ENCODE measurements around the gene RARG. TPM values are rescaled to one million over a fixed set of nuclear protein-coding genes. Genes with fewer than 3 reads are reported as not detected.
A peak's percentile ranks its signal among the peaks of the same experiment; 100 is the strongest.

RARG gene
- total RNA-seq, 3 donors from 2014 or later = 34.4 to 38.4 (median 38.0) TPM

GRCh38 chr12:53255996-53256395 is 24.0 kb upstream of the RARG start:
- Mint-ChIP-seq H3K36me3 (ENCODE audit: insufficient read depth) (peaks cover 3% of the 10 kb centered on the region), H3K9me3 (no peaks in the 10 kb centered on the region), H3K4me1 (ENCODE audit: low read depth) (peaks cover 46% of the 10 kb centered on the region), H3K27me3 (ENCODE audit: low read depth) (no peaks in the 10 kb centered on the region), H3K4me3 (peak overlapping the region; percentile 16)
- ATAC-seq (no peak), DNase-seq (no peak)

- no peaks in the 10 kb centered on the region for H3K9me3 Mint-ChIP-seq
- H3K36me3 Mint-ChIP-seq (ENCODE audit: insufficient read depth) = peaks cover 3% of the 10 kb centered on the region
- H3K27me3 Mint-ChIP-seq (ENCODE audit: low read depth) = no peaks in the 10 kb centered on the region
- no peak for DNase-seq
- H3K4me1 Mint-ChIP-seq (ENCODE audit: low read depth) = peaks cover 48% of the 10 kb centered on the region
- H3K4me3 Mint-ChIP-seq = no peak overlapping the region
- ATAC-seq = no peak
Measured at GRCh38 chr12:53254816-53255545, 23.0 kb upstream of the RARG start.

DNA sequence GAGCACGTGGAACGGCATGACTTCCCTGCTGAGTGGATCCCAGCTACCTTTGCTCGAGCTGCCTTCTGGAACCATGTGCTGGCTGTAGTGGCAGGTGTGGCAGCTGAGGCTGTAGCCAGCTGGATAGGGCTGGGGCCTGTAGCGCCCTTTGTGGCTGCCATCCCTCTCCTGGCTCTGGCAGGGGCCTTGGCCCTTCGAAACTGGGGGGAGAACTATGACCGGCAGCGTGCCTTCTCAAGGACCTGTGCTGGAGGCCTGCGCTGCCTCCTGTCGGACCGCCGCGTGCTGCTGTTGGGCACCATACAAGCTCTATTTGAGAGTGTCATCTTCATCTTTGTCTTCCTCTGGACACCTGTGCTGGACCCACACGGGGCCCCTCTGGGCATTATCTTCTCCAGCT is 21.3 kb upstream of the RARG start:
- Mint-ChIP-seq H3K27me3 (ENCODE audit: low read depth) (no peaks in the 10 kb centered on the region), H3K4me1 (ENCODE audit: low read depth) (peaks cover 44% of the 10 kb centered on the region), H3K9me3 (no peaks in the 10 kb centered on the region), H3K4me3 (peak overlapping the region; percentile 97), H3K36me3 (ENCODE audit: insufficient read depth) (peaks cover 3% of the 10 kb centered on the region)
- DNase-seq = no peak
- ATAC-seq = no peak

- H3K27me3 Mint-ChIP-seq (ENCODE audit: low read depth) = no peaks in the 10 kb centered on the region
- DNase-seq (no peak), ATAC-seq (peak; percentile 13 to 18)
- peaks cover 44% of the 10 kb centered on the region for H3K4me1 Mint-ChIP-seq (ENCODE audit: low read depth)
- H3K9me3 Mint-ChIP-seq = no peaks in the 10 kb centered on the region
- peak overlapping the region; percentile 97 for H3K4me3 Mint-ChIP-seq
- H3K36me3 Mint-ChIP-seq (ENCODE audit: insufficient read depth) = peaks cover 3% of the 10 kb centered on the region
Measured at GRCh38 chr12:53252349-53252916, 20.4 kb upstream of the RARG start.

DNA sequence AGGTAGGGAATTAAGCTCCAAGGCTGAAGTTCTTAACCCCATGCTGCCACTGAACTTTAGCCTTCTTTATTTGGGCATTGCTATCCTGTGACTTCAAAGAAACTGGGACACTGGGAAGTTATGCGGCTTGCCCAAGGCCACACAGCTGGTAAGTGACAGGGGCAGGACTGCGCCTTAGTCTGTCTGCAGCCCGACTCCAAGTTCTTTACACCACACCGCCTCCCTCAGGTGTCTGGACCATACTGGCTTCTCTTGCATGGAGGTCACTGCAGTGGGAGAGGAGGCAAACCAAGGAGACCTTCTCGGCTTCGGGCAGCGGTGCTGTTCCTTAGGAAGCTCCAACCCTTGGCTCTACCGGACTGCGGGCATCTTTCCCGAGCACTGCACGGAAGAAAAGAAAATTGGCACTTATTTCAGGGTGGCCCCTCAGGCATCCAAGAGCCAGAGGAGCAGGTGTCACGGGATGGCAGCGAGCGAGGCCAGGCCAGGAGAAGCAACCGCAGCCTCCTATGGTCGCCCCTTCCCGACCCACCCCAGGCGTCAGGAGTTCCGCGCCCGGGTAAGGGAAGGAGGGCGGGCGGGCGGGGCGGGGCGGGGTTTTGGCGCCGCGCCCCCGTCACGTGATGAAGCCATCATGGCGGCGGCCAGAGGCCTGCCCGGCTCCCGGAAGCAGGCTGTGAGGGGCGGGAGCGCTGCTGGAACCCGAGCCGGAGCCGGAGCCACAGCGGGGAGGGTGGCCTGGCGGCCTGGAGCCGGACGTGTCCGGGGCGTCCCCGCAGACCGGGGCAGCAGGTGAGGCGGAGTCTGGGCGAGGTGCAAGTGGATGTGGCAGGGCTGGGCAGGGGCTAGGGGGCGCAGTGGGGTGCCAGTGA is 19.7 kb upstream of the RARG start:
- DNase-seq (peak; percentile 60), ATAC-seq (peak; percentile 92 to 94)
- H3K4me1 Mint-ChIP-seq (ENCODE audit: low read depth) = peaks cover 44% of the 10 kb centered on the region
- H3K9me3 Mint-ChIP-seq = no peaks in the 10 kb centered on the region
- H3K27me3 Mint-ChIP-seq (ENCODE audit: low read depth) = no peaks in the 10 kb centered on the region
- H3K36me3 Mint-ChIP-seq (ENCODE audit: insufficient read depth) = peaks cover 3% of the 10 kb centered on the region
- H3K4me3 Mint-ChIP-seq = peak overlapping the region; percentile 97

DNA sequence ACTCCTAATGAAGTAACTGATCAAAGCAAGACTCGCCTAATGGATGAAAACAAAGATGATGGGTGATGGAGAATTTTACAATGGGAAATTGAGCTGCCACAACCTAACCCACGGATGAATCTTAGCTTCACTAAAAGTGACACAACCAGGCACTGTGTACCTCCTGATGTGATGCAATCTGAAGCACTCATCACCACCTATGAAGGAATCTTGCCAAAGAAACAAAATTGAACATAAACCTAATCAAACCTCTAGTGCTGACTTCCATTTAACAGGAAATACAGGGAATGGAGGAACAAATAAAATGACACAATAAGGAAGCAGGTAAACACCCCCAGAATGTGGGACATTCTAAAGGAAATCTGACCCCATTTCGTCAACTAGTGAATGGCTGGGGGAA is 13.3 kb upstream of the RARG start:
- no peak overlapping the region for H3K4me3 Mint-ChIP-seq
- DNase-seq (no peak), ATAC-seq (no peak)
- peaks cover 3% of the 10 kb centered on the region for H3K27me3 Mint-ChIP-seq (ENCODE audit: low read depth)
- H3K9me3 Mint-ChIP-seq = no peaks in the 10 kb centered on the region
- H3K4me1 Mint-ChIP-seq (ENCODE audit: low read depth) = peaks cover 2% of the 10 kb centered on the region
- H3K36me3 Mint-ChIP-seq (ENCODE audit: insufficient read depth) = no peaks in the 10 kb centered on the region

GRCh38 chr12:53244337-53244736 is 12.3 kb upstream of the RARG start:
- DNase-seq (no peak), ATAC-seq (no peak)
- Mint-ChIP-seq H3K4me1 (ENCODE audit: low read depth) (peaks cover 2% of the 10 kb centered on the region), H3K27me3 (ENCODE audit: low read depth) (peaks cover 3% of the 10 kb centered on the region), H3K9me3 (no peaks in the 10 kb centered on the region), H3K4me3 (no peak overlapping the region), H3K36me3 (ENCODE audit: insufficient read depth) (no peaks in the 10 kb centered on the region)

- ATAC-seq (no peak), DNase-seq (no peak)
- Mint-ChIP-seq H3K9me3 (no peaks in the 10 kb centered on the region), H3K27me3 (ENCODE audit: low read depth) (peaks cover 3% of the 10 kb centered on the region), H3K36me3 (ENCODE audit: insufficient read depth) (no peaks in the 10 kb centered on the region), H3K4me3 (no peak overlapping the region), H3K4me1 (ENCODE audit: low read depth) (peaks cover 12% of the 10 kb centered on the region)
Measured at GRCh38 chr12:53241623-53242412, 9.8 kb upstream of the RARG start.

- Mint-ChIP-seq H3K36me3 (ENCODE audit: insufficient read depth) (no peaks in the 10 kb centered on the region), H3K4me1 (ENCODE audit: low read depth) (peaks cover 31% of the 10 kb centered on the region), H3K27me3 (ENCODE audit: low read depth) (peaks cover 3% of the 10 kb centered on the region), H3K9me3 (no peaks in the 10 kb centered on the region), H3K4me3 (no peak overlapping the region)
- ATAC-seq = no peak
- no peak for DNase-seq
Measured at GRCh38 chr12:53239643-53240258, 7.7 kb upstream of the RARG start.

GRCh38 chr12:53236443-53237111 is 4.6 kb upstream of the RARG start:
- ATAC-seq (peak; percentile 6 to 9), DNase-seq (peak; percentile 39)
- H3K4me3 Mint-ChIP-seq = peak overlapping the region; percentile 23
- no peaks in the 10 kb centered on the region for H3K9me3 Mint-ChIP-seq
- peaks cover 49% of the 10 kb centered on the region for H3K4me1 Mint-ChIP-seq (ENCODE audit: low read depth)
- no peaks in the 10 kb centered on the region for H3K36me3 Mint-ChIP-seq (ENCODE audit: insufficient read depth)
- no peaks in the 10 kb centered on the region for H3K27me3 Mint-ChIP-seq (ENCODE audit: low read depth)

- Mint-ChIP-seq H3K4me3 (peak overlapping the region; percentile 23), H3K4me1 (ENCODE audit: low read depth) (peaks cover 56% of the 10 kb centered on the region), H3K27me3 (ENCODE audit: low read depth) (no peaks in the 10 kb centered on the region), H3K9me3 (no peaks in the 10 kb centered on the region), H3K36me3 (ENCODE audit: insufficient read depth) (no peaks in the 10 kb centered on the region)
- DNase-seq (no peak), ATAC-seq (no peak)
Measured at GRCh38 chr12:53235742-53236442, 3.9 kb upstream of the RARG start.

DNA sequence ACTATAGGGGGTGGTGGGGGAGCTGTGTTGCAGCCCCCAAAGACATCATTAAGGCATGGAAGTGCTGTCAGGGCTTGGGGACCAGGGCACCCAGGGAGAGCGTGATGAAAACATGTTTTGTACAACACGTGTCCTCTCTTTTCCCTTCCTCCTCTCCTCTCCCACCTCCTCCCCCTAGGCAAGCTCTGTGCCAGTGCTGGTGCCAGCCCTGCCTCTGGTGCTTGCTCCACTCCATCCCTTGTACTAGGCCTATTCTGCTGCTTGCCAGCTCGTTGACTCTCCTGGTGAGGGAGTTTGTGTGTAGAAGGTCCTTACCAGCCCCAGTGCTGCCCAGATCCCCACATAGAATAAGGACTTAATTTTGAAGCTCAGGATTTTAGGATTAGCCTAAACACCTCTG is 3.2 kb upstream of the RARG start:
- Mint-ChIP-seq H3K4me3 (peak overlapping the region; percentile 24), H3K27me3 (ENCODE audit: low read depth) (no peaks in the 10 kb centered on the region)
- no peak for ATAC-seq

More for the DNA sequence above, 3.2 kb upstream of the RARG start:
- DNase-seq = no peak
- peaks cover 59% of the 10 kb centered on the region for H3K4me1 Mint-ChIP-seq (ENCODE audit: low read depth)
- H3K36me3 Mint-ChIP-seq (ENCODE audit: insufficient read depth) = no peaks in the 10 kb centered on the region
- H3K9me3 Mint-ChIP-seq = no peaks in the 10 kb centered on the region

Data from activated T-cell treated with anti-CD3 and anti-CD28 coated beads, Interleukin-2, amount 50 U/mL, for 4 hours (primary cell).